SK-N-SH (cell line): ENCODE data around the gene VCPKMT.

Experiments used
- CTCF ChIP-seq: fragments of 200-600 bp; sonication (generic); IDR thresholded peaks from 2 replicates; pipeline ENCODE4 v1.6.1; 2017; ENCODE audit warnings: antibody characterized with exemption, mild to moderate bottlenecking, moderate library complexity
- EZH2phosphoT487 ChIP-seq: fragments of 200-600 bp; sonication (generic); IDR thresholded peaks from 2 replicates; pipeline ENCODE4 v1.6.1; 2017; ENCODE audit warnings: low read depth, mixed run types, mild to moderate bottlenecking, antibody characterized with exemption, moderate library complexity, borderline replicate concordance
- MEF2A ChIP-seq: IDR thresholded peaks from 2 replicates; pipeline ENCODE4 v1.4.0; 2012; ENCODE audit warnings: low read depth, borderline replicate concordance
- PBX3 ChIP-seq: IDR thresholded peaks from 2 replicates; pipeline ENCODE4; 2012
- RAD21 ChIP-seq: IDR thresholded peaks from 2 replicates; pipeline ENCODE4 v1.6.1; 2012; ENCODE audit warnings: mild to moderate bottlenecking, low read length
- RFX5 ChIP-seq: IDR thresholded peaks from 2 replicates; pipeline ENCODE4 v1.6.1; 2012; ENCODE audit warnings: mild to moderate bottlenecking, improper control_type of control experiment, low read length
- TCF12 ChIP-seq: IDR thresholded peaks from 2 replicates; pipeline ENCODE4 v1.4.0; 2012
- TEAD4 ChIP-seq: IDR thresholded peaks from 2 replicates; pipeline ENCODE4 v1.4.0; 2012; ENCODE audit warnings: mild to moderate bottlenecking, borderline replicate concordance; ENCODE audit not compliant: insufficient read depth
- USF1 ChIP-seq: IDR thresholded peaks from 2 replicates; pipeline ENCODE4 v1.4.0; 2012; ENCODE audit warnings: low read depth, borderline replicate concordance

- TF ChIP-seq MEF2A (no peak), CTCF (no peak), RAD21 (no peak), RFX5 (no peak), USF1 (no peak), EZH2phosphoT487 (no peak), TCF12 (no peak), PBX3 (no peak), TEAD4 (no peak)
These were observed 46.1 kb downstream of the VCPKMT start for GRCh38 chr14:50070230-50070629.
